HUES6 (cell line): Measurements from ENCODE around the gene EXOC6B.

Experiments
- H3K27ac ChIP-seq: 2 replicates; pipeline ENCODE4 v1.7.0; 2013; ENCODE audit warnings: low read depth, mild to moderate bottlenecking, low read length, inconsistent platforms
- H3K27me3 ChIP-seq: 2 replicates; pipeline ENCODE4 v1.6.1; 2013; ENCODE audit warnings: low read length; ENCODE audit not compliant: control insufficient read depth, insufficient read depth
- H3K36me3 ChIP-seq: 2 replicates; pipeline ENCODE4 v1.6.1; 2013; ENCODE audit warnings: low read length; ENCODE audit not compliant: control insufficient read depth, insufficient read depth
- H3K4me1 ChIP-seq: 2 replicates; pipeline ENCODE4 v1.6.1; 2013; ENCODE audit warnings: low read length; ENCODE audit not compliant: control insufficient read depth, insufficient read depth
- H3K4me3 ChIP-seq: 2 replicates; pipeline ENCODE4 v1.5.1; 2013; ENCODE audit warnings: low read depth, low read length
- H3K9ac ChIP-seq: one replicate; pipeline ENCODE4 v1.6.1; 2013; ENCODE audit warnings: mild to moderate bottlenecking, low read length
- H3K9me3 ChIP-seq: 2 replicates; pipeline ENCODE4 v1.6.1; 2013; ENCODE audit warnings: low read depth, low read length; ENCODE audit not compliant: control insufficient read depth, insufficient read depth

Gene EXOC6B

GRCh38 chr2:72788756-72789155 is 37.1 kb downstream of the EXOC6B start:
- no peaks in the 10 kb centered on the region for H3K4me1 ChIP-seq
- H3K27ac ChIP-seq = no peak overlapping the region
- H3K4me3 ChIP-seq = no peak overlapping the region
- H3K36me3 ChIP-seq = peaks cover 5% of the 10 kb centered on the region; the same call in 1 of the 2 replicates
- peaks cover 13% of the 10 kb centered on the region for H3K9me3 ChIP-seq
- no peaks in the 10 kb centered on the region for H3K27me3 ChIP-seq
- no peak overlapping the region for H3K9ac ChIP-seq

DNA sequence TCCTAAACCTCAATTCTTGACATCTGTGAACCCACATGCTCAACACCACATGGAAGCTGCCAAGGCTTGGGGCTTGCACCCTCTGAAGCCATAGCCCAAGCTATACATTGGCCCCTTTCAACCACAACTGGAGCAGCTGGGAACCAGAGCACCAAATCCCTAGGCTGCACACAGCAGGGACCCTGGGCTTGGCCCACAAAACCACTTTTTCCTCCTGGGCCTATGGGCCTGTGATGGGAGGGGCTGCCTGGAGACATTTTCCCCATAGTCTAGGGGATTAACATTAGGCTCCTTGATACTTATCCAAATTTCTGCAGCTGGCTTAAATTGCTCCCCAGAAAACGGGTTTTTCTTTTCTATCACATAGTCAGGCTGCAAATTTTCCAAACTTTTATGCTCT is 40.3 kb downstream of the EXOC6B start:
- Histone ChIP-seq H3K4me1 (no peaks in the 10 kb centered on the region), H3K27ac (no peak overlapping the region), H3K9me3 (peaks cover 13% of the 10 kb centered on the region), H3K36me3 (peaks cover 5% of the 10 kb centered on the region; the same call in 1 of the 2 replicates), H3K4me3 (no peak overlapping the region), H3K9ac (no peak overlapping the region), H3K27me3 (no peaks in the 10 kb centered on the region)

DNA sequence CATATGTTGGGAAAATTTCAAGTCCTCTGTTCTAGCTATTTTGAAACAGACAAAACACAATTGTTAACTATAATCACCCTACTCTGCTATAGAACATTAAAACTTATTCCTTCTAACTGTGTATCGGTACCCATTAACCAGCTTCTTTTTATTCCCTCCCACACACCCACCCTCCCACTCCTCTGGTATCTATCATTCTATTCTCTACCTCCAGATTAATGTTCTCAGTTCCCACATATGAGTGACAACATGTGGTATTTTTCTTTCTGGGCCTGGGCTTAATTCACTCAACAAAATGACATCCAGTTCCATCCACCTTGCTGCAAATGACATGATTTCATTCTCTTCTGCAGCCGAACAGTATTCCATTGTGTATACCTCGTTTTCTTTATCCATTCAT is 43.3 kb downstream of the EXOC6B start:
- Histone ChIP-seq H3K27me3 (no peaks in the 10 kb centered on the region), H3K4me3 (no peak overlapping the region), H3K9ac (no peak overlapping the region), H3K9me3 (peaks cover 13% of the 10 kb centered on the region), H3K4me1 (no peaks in the 10 kb centered on the region), H3K27ac (no peak overlapping the region), H3K36me3 (peaks cover 5% of the 10 kb centered on the region; the same call in 1 of the 2 replicates)

DNA sequence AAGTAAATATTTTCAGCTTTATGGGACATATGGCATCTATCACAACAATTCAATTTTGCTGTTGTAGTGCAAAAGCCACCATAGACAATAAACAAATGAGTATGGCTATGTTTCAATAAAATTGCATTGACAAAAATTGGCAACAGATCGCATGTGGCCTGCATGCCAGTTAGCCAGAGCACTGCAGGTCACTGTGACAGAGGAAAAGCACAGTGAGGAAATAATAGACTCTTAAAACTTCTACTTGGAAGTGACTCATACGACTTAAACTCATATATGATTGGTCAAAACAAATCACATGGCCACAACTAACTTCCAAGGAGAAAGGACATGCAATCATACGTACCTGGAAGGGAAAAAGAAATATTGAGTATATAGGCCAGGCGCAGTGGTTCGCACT is 44.4 kb downstream of the EXOC6B start:
- Histone ChIP-seq H3K27me3 (no peaks in the 10 kb centered on the region), H3K4me3 (no peak overlapping the region), H3K4me1 (no peaks in the 10 kb centered on the region), H3K27ac (no peak overlapping the region), H3K9me3 (peaks cover 13% of the 10 kb centered on the region), H3K36me3 (peaks cover 5% of the 10 kb centered on the region; the same call in 1 of the 2 replicates), H3K9ac (no peak overlapping the region)

- Histone ChIP-seq H3K27ac (no peak overlapping the region), H3K4me1 (no peaks in the 10 kb centered on the region), H3K36me3 (peaks cover 5% of the 10 kb centered on the region; the same call in 1 of the 2 replicates), H3K9me3 (peaks cover 10% of the 10 kb centered on the region), H3K4me3 (no peak overlapping the region), H3K27me3 (no peaks in the 10 kb centered on the region), H3K9ac (no peak overlapping the region)
Measured at GRCh38 chr2:72780477-72780876, 45.4 kb downstream of the EXOC6B start.

GRCh38 chr2:72779495-72779894 is 46.3 kb downstream of the EXOC6B start:
- H3K27me3 ChIP-seq = no peaks in the 10 kb centered on the region
- no peak overlapping the region for H3K4me3 ChIP-seq
- peaks cover 5% of the 10 kb centered on the region; the same call in 1 of the 2 replicates for H3K36me3 ChIP-seq
- peaks cover 8% of the 10 kb centered on the region; the same call in 1 of the 2 replicates for H3K4me1 ChIP-seq
- no peak overlapping the region for H3K9ac ChIP-seq
- H3K9me3 ChIP-seq = peaks cover 3% of the 10 kb centered on the region; the same call in 1 of the 2 replicates
- H3K27ac ChIP-seq = no peak overlapping the region

DNA sequence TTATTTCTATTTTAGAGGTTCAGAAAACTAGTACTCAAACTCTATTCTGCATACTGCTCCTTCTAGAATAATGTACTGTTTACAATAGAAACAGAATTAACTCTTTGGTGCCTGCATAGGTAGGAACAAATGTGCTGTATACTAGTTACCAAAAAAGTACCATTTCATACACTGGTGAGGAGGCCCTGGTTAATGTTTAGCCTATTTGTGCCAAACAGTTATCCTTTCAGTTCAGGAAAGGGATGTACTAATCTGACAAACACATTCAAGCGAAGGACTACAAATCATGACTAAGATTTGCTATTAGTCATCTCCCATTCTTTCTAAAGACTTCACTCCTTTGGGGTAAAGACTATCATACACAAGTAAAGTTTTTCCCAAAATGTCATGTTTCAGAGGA is 47.4 kb downstream of the EXOC6B start:
- no peak overlapping the region for H3K27ac ChIP-seq
- H3K36me3 ChIP-seq = no peaks in the 10 kb centered on the region
- H3K27me3 ChIP-seq = no peaks in the 10 kb centered on the region
- H3K4me1 ChIP-seq = peaks cover 8% of the 10 kb centered on the region; the same call in 1 of the 2 replicates
- H3K4me3 ChIP-seq = no peak overlapping the region
- H3K9ac ChIP-seq = no peak overlapping the region
- H3K9me3 ChIP-seq = no peaks in the 10 kb centered on the region; the same call in 1 of the 2 replicates

DNA sequence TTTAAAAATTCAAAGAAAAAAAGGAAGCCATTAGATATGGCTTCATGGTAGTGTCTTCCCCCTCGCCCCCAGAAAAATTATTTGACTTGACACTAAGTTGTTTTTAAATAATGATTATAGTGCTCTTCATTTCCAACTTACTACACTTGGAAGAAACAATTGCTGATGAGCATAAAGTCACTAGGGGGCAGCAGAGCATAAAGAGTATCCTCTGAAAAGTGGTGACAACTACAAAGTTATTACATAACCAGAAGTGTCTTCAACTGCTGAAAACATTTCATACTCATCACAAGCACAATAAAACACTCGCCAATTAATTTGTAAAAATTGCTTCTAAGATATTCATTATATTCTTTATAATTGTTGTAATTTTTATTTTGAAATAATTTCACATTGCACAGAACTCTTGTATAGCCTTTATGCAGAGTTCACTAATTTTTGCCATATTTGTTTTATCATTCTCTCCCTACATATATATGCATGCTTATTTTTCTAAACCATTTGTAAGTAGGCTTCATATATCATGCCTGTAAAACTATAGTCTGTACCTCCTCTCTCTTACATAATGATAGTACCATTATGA is 54.9 kb downstream of the EXOC6B start:
- Histone ChIP-seq H3K9me3 (no peaks in the 10 kb centered on the region), H3K27me3 (no peaks in the 10 kb centered on the region), H3K4me1 (peaks cover 14% of the 10 kb centered on the region), H3K27ac (no peak overlapping the region), H3K9ac (no peak overlapping the region), H3K36me3 (no peaks in the 10 kb centered on the region), H3K4me3 (no peak overlapping the region)

- no peaks in the 10 kb centered on the region for H3K27me3 ChIP-seq
- peaks cover 6% of the 10 kb centered on the region for H3K4me1 ChIP-seq
- no peaks in the 10 kb centered on the region for H3K36me3 ChIP-seq
- H3K9ac ChIP-seq = no peak overlapping the region
- H3K9me3 ChIP-seq = peaks cover 11% of the 10 kb centered on the region
- no peak overlapping the region for H3K27ac ChIP-seq
- no peak overlapping the region for H3K4me3 ChIP-seq
Measured at GRCh38 chr2:72765997-72766609, 59.7 kb downstream of the EXOC6B start.

DNA sequence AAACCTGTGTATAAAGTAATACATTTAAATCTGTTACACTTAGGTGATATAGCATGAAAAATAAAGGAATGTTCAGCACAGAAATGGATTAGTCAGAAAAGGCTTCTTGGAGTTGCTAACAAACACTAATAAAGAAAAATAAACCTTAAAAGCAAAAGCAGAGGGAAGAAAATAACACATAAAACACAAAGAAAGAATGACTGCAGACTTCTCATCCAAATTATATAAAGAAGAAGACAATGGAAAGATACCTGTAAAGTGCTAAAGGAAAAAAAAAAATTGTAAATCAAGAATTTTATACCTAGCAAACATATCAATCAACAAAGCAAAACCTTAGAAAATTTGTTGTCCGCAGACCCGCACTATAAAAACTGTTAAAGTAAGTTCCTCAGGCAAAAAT is 63.6 kb downstream of the EXOC6B start:
- H3K36me3 ChIP-seq = no peaks in the 10 kb centered on the region

DNA sequence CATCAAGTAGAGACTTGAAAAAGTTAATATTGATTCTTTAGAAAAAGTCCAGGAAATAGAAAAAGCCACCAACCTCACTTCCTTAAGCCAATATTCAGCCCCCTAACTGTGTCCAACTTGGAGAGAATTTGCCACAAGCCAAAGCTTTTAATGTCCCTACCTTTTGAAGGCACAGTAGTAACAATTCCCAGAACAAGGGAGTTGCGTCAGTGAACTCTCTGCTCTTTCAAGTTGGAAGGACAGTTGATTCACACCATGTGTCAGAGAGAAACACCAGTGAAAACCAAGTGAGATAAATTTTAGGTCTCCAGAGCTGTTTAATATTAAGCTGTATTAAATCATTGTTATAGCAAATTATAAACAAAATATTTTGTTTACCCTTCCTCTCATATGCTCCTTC is 66.1 kb downstream of the EXOC6B start:
- Histone ChIP-seq H3K36me3 (no peaks in the 10 kb centered on the region), H3K9me3 (peaks cover 11% of the 10 kb centered on the region), H3K27ac (no peak overlapping the region; the same call in 1 of the 2 replicates), H3K4me1 (peaks cover 13% of the 10 kb centered on the region; the same call in 1 of the 2 replicates), H3K4me3 (no peak overlapping the region), H3K9ac (no peak overlapping the region), H3K27me3 (no peaks in the 10 kb centered on the region)

More for the DNA sequence above, 63.6 kb downstream of the EXOC6B start:
- H3K27me3 ChIP-seq = no peaks in the 10 kb centered on the region
- H3K27ac ChIP-seq = no peak overlapping the region
- no peaks in the 10 kb centered on the region for H3K4me1 ChIP-seq
- H3K4me3 ChIP-seq = no peak overlapping the region
- peaks cover 11% of the 10 kb centered on the region for H3K9me3 ChIP-seq
- no peak overlapping the region for H3K9ac ChIP-seq
